Stimulated activated naive CD8-positive, alpha-beta T cell treated with anti-CD3 and anti-CD28 coated beads, Interleukin-15, amount 100 ng/mL, for 72 hours (primary cell): ENCODE results near the gene GALNS.
"Not testable (repeated sequence)": the region's sequence is repeated elsewhere in the genome, so short reads cannot be mapped to it uniquely, and the experiment has no call there.

Experiments used
- ATAC-seq: fragments of 150-1000 bp; cut with Tn5 transposase; 2 replicates; pipeline ENCODE4 v1.10.0; 2021; ENCODE audit warnings: mild to moderate bottlenecking, moderate library complexity
- DNase-seq, 2 donors: peaks; one replicate each; pipeline ENCODE4 v3.0.0; 2021 to 2022
- H3K27ac Mint-ChIP-seq, 2 donors: one replicate each; pipeline ENCODE4 v1.8.0; 2022; ENCODE audit warnings: mild to moderate bottlenecking in 2 of 2, mixed read lengths in 2 of 2, moderate library complexity in 2 of 2
- H3K27me3 Mint-ChIP-seq: one replicate; pipeline ENCODE4 v1.8.0; 2022; ENCODE audit warnings: mixed read lengths
- H3K4me1 Mint-ChIP-seq: one replicate; pipeline ENCODE4 v1.8.0; 2022; ENCODE audit warnings: mild to moderate bottlenecking, mixed read lengths
- H3K4me3 Mint-ChIP-seq, 2 donors: one replicate each; pipeline ENCODE4 v1.8.0; 2022; ENCODE audit warnings: mild to moderate bottlenecking in 2 of 2, mixed read lengths in 2 of 2, moderate library complexity in 1 of 2
- H3K9me3 Mint-ChIP-seq, 2 donors: one replicate each; pipeline ENCODE4 v1.8.0; 2022; ENCODE audit warnings: mixed read lengths in 2 of 2

GALNS gene

GRCh38 chr16:88778271-88778525 is 78.5 kb downstream of the GALNS start:
- Mint-ChIP-seq H3K4me1 (peaks cover 76% of the 10 kb centered on the region), H3K27me3 (no peaks in the 10 kb centered on the region), H3K4me3 (no peak overlapping the region), H3K9me3 (no peaks in the 10 kb centered on the region), H3K27ac (no peak overlapping the region)
- no peak for DNase-seq
- no peak for ATAC-seq

DNA sequence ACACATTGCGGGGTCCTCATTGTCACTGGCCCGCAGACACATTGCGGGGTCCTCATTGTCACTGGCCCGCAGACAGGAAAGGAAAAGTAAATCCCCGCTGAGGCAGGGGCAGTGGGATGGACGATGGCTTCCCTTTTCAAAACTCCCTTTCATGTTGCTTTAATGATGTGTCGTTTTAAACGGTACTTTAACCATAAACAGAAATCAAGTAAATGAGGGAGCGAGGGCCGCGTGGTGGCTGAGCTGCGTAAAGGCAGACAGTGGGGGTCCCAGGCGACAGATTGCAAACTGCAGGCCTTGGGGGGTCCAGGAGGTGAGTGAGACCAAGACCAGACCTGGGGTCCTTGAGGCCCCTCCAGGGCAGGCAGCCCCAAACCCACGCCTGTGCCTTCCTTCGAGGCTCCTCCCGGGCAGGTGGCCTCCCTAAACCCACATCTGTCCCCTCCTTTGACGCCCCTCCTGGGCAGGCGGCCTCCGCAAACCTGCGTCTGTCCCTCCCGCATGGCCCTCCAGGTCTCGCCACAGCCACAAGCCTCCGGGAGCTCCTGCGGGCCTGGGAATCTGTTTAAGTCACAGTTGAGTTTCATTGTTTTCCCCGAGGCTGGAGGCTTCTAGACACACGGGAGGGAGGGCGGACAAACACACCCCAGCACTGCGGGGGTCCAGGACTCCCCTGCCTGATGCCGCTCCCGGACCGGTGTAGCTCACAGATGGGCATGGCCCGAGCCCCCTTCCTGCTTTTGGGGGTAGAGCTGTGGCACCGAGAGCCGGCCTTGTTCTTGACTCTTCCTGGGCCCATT is 79.1 kb downstream of the GALNS start:
- Mint-ChIP-seq H3K9me3 (no peaks in the 10 kb centered on the region), H3K4me3 (no peak overlapping the region), H3K27me3 (no peaks in the 10 kb centered on the region), H3K27ac (no peak overlapping the region), H3K4me1 (peaks cover 71% of the 10 kb centered on the region)
- ATAC-seq (no peak), DNase-seq (no peak)

DNA sequence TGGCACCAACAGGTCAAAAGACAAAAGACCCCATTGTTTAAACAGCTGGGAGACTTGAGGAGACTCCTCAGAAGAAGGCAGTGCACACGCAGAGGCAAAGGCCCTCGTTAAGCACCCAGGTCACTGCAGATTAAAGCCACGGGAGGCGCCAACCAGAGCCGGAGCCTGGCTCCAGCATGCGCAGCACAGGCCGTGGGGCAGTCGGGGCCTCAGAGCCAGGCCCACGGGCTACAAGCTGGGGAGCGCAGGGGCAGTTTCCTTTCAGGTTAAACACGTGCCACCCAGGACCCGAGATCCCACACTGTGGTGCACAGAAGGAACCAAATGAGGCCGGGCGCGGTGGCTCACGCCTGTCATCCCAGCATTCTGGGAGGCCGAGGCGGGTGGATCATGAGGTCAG is 80.9 kb downstream of the GALNS start:
- Mint-ChIP-seq H3K4me3 (no peak overlapping the region), H3K27ac (peak overlapping the region in 1 of 2 donors; percentile 86), H3K4me1 (peaks cover 64% of the 10 kb centered on the region), H3K27me3 (no peaks in the 10 kb centered on the region), H3K9me3 (no peaks in the 10 kb centered on the region)
- DNase-seq (no peak), ATAC-seq (no peak)

DNA sequence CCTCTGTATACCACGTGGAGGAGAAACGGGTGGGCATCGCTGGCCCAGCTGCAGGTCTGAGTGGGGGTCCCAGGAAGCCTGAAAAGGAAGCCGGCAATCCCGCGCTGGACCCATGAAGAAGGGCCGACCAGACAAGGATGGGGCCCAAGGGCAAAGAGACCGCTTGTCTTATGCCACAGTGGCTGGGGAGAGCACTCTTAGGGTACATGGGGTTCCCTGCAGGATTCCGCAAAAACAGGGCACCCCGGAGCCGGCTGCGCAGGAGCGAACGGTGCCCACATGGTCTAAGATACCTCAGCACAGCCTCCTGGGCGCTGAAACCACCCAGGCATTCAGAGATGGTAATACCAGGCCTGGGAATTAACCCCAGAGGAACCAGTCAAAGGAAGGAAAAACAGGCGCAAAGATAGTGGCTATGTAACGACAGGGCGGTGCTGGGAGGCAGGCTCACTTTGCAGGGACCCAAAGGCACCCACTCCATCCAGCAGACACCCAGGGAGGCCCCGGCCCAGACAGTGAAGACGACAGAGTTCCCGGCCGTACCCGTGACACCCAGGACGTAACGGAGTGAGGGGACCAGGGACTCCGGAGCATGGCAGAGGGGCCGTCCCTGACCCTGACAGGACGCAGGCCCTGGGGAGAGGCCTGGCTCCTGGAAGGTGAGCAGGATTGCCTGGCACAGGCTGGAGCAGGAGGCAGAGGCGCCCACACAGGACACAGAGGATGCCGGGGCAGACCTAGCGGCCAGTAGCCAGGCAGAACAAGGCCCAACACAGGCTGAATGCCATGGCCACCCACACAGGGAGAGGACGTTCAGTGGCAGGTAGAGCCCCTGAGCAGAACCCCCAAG is 82.0 kb downstream of the GALNS start:
- ATAC-seq (no peak), DNase-seq (no peak)
- Mint-ChIP-seq H3K27me3 (no peaks in the 10 kb centered on the region), H3K9me3 (no peaks in the 10 kb centered on the region), H3K4me3 (no peak overlapping the region), H3K4me1 (peaks cover 64% of the 10 kb centered on the region), H3K27ac (peak overlapping the region in 1 of 2 donors; percentile 71)

GRCh38 chr16:88773812-88774291 is 82.9 kb downstream of the GALNS start:
- ATAC-seq (no peak), DNase-seq (no peak)
- no peaks in the 10 kb centered on the region for H3K27me3 Mint-ChIP-seq
- H3K4me1 Mint-ChIP-seq, result peaks cover 63% of the 10 kb centered on the region
- H3K9me3 Mint-ChIP-seq, result no peaks in the 10 kb centered on the region
- no peak overlapping the region for H3K27ac Mint-ChIP-seq
- H3K4me3 Mint-ChIP-seq, result no peak overlapping the region

- Mint-ChIP-seq H3K27ac (peak overlapping the region; percentile 46 to 91), H3K27me3 (no peaks in the 10 kb centered on the region), H3K4me3 (no peak overlapping the region), H3K9me3 (no peaks in the 10 kb centered on the region), H3K4me1 (peaks cover 56% of the 10 kb centered on the region)
- DNase-seq (no peak), ATAC-seq (no peak)
Observed at GRCh38 chr16:88772871-88773811, 83.6 kb downstream of the GALNS start.

DNA sequence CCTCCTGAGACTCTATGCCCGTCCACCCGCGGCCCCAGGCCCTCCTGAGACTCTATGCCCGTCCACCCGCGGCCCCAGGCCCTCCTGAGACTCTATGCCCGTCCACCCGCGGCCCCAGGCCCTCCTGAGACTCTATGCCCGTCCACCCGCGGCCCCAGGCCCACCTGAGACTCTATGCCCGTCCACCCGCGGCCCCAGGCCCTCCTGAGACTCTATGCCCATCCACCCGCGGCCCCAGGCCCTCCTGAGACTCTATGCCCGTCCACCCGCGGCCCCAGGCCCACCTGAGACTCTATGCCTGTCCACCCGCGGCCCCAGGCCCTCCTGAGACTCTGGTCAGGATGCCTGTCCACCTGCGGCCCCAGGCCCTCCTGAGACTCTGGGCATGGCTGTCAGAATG is 85.0 kb downstream of the GALNS start:
- DNase-seq, H3K27ac Mint-ChIP-seq, H3K4me3 Mint-ChIP-seq, H3K9me3 Mint-ChIP-seq, ATAC-seq, H3K27me3 Mint-ChIP-seq: not testable (repeated sequence)
- H3K4me1 Mint-ChIP-seq, result peaks cover 58% of the 10 kb centered on the region

- DNase-seq (no peak), ATAC-seq (no peak)
- Mint-ChIP-seq H3K9me3 (no peaks in the 10 kb centered on the region), H3K27me3 (no peaks in the 10 kb centered on the region), H3K4me1 (peaks cover 62% of the 10 kb centered on the region), H3K27ac (peak overlapping the region; percentile 79 to 81), H3K4me3 (peak overlapping the region; percentile 41 to 54)
Observed at GRCh38 chr16:88771294-88771772, 85.4 kb downstream of the GALNS start.

GRCh38 chr16:88770461-88771293 is 86.1 kb downstream of the GALNS start:
- Mint-ChIP-seq H3K27ac (peak overlapping the region; percentile 79 to 81), H3K9me3 (no peaks in the 10 kb centered on the region), H3K27me3 (no peaks in the 10 kb centered on the region), H3K4me3 (peak overlapping the region; percentile 41 to 54), H3K4me1 (peaks cover 69% of the 10 kb centered on the region)
- ATAC-seq, result peak; percentile 86
- DNase-seq, result peak; percentile 21 to 52

DNA sequence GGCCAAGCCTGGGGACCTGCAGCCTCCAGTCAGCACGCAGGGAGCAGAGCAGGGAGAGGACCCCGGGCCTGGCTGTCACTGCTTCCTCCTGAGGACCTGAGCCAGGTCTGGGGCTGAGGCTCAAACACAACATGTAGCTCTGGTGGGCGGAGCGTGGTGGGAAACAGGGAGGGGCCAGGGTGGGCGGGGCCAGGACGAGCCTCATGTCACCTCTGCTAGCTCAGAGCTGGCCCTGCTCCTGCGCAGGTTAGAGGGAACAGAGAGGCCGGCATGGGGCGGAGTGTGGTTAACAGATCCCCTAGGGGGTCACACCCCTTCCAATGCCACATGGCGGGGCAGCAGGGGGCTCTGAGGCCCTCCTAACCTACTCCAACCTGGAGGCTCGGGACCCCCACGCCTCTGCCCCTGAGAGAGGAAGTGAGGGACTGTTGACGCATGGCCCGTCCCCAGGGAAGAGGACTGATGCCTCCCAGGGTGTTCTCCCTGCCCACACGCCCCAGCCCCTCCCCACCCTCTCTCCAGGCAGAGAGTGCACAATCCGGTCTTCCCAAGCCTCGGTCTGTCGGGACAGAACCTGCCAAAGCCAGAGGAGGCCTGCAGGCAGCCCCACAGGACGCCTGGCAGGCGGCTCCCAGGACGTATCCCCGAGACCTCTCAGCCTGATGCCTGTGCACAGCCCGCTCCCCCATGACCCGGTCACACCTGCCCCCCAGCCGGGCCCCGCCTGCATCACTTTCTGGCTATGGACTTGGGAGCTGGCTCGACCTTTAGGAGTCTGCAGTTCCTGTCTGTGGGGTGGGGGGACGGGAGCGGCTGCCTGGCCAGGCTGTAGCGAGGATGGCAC is 86.9 kb downstream of the GALNS start:
- Mint-ChIP-seq H3K27me3 (no peaks in the 10 kb centered on the region), H3K4me1 (peaks cover 69% of the 10 kb centered on the region), H3K4me3 (no peak overlapping the region), H3K27ac (peak overlapping the region in 1 of 2 donors; percentile 35), H3K9me3 (no peaks in the 10 kb centered on the region)
- no peak for DNase-seq
- ATAC-seq, result peak; percentile 27

DNA sequence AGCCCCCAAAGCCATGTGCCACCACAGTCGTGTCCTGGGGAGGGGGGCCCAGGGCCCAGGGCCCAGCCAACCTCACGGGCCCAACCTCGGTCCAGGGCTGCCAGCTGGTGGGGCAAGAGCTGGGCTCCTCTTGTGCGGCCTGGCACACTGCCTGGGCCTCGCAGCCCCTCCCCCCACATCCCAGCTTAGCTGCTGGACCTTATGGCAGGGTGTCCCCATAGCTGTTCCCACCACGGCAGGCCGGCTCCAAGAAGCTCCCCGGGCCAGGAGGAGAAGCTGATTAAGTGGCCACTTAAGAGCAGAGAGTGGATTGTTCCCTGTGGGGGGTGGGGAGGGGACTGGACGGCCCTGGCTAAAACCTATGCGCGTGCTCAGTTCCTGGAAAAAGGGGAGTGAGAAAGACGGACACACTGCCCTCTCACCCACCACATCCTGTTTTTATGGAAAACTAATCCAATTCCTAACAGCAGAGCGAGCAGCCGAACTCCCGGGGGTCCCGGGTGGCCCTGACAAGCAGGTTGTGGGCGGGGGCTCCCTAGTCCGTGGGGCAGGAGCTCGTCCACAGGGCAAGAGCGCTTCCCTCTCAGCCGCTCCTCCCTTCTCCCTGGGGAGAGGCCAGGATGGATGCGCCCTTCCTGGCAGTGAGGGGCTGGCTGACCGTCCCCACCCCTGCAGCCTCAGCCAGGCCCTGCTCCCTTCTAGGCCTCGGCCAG is 88.5 kb downstream of the GALNS start:
- H3K27me3 Mint-ChIP-seq, result no peaks in the 10 kb centered on the region
- ATAC-seq (no peak), DNase-seq (no peak)
- H3K27ac Mint-ChIP-seq, result no peak overlapping the region
- H3K9me3 Mint-ChIP-seq, result no peaks in the 10 kb centered on the region
- peaks cover 54% of the 10 kb centered on the region for H3K4me1 Mint-ChIP-seq
- no peak overlapping the region for H3K4me3 Mint-ChIP-seq

DNA sequence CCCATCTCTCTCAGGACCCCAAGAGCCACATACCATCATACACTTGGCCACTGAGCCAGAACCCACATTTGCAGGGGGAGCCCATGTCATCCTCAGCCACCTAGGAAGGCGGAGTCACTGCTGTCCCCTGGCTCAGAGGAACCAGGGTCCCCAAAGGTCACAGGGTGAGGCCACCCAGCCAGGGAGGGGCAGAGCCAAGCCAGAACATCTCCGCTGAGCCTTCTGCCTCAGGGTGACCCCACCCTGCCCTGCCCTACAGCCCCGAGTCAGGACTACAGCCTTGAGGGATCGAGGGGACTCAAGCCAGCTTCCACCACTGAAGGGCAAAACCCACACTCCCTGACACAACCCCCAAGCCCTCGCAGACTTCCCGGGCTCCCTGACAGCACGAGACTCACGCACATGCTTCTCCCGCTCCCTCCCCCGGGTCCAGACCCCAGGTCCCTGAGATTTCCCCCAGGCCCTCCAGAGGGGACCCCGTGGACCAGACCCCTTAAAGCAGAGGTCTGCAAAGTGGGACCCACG is 89.1 kb downstream of the GALNS start:
- H3K27ac Mint-ChIP-seq, result peak overlapping the region in 1 of 2 donors; percentile 67
- no peak for ATAC-seq
- no peak for DNase-seq
- peaks cover 53% of the 10 kb centered on the region for H3K4me1 Mint-ChIP-seq
- no peaks in the 10 kb centered on the region for H3K27me3 Mint-ChIP-seq
- no peaks in the 10 kb centered on the region for H3K9me3 Mint-ChIP-seq
- no peak overlapping the region for H3K4me3 Mint-ChIP-seq

DNA sequence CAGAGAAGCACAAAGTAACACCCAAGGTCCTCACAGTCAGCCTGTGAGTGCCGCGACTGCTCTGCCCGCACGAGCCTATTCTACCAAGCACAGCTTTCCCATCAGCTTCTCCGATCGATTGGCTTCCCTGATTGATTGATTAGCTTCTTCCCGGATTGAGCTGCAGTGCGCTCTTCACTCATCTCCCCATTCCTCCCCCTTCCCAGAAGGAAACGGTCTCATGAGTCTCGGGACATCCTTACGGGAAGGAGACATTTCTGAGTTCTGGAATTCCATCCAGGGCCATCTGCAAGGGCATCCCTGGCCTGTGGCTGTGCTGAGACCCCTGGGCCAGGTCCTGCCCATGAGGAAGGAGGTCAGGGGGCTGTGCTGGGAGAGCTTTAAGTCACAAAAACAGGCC is 89.8 kb downstream of the GALNS start:
- H3K4me1 Mint-ChIP-seq, result peaks cover 50% of the 10 kb centered on the region
- ATAC-seq, result no peak
- DNase-seq, result no peak
- no peaks in the 10 kb centered on the region for H3K27me3 Mint-ChIP-seq
- H3K4me3 Mint-ChIP-seq, result no peak overlapping the region
- no peaks in the 10 kb centered on the region for H3K9me3 Mint-ChIP-seq
- peak overlapping the region; percentile 59 to 67 for H3K27ac Mint-ChIP-seq
